ENCODE data around the gene SLC35G6. TPM values are rescaled to one million over a fixed set of nuclear protein-coding genes. Genes with fewer than 3 reads are reported as not detected.

Gene SLC35G6
- total RNA-seq, 4 donors from 2014 or later: not detected

GRCh38 chr17:7502171-7502847, 21.1 kb downstream of the SLC35G6 start:
- peaks cover 0 to 7% (median 0%) of the 10 kb centered on the region in 4 donors for H3K4me1 ChIP-seq
- no peak for DNase-seq
- no peaks in the 10 kb centered on the region for H3K9me3 ChIP-seq
- in situ Hi-C loops (cut with MboI; ENCODE audit: low pct_ligation_motif_present in 1 of 4, low pct_unique_long_range_greater_than_20kb in 1 of 4, low sequenced_read_pairs in 3 of 4) (no loop called here), intact Hi-C loops (cut with DNase I; ENCODE audit: low total_unique reads) (no loop called here)
- TF ChIP-seq POLR2AphosphoS5 (IDR thresholded peaks at IDR 0.05) (no peak), EP300 (IDR thresholded peaks at IDR 0.05; ENCODE audit: low read depth) (no peak), POLR2A (IDR thresholded peaks at IDR 0.05) (no peak), CTCF (IDR thresholded peaks at IDR 0.05) (no peak)
- WGBS, 2 donors (ENCODE audit: low coverage in 1 of 2): 60 to 95% methylated on average over 1 to 20 of the region's 20 CpGs
- no peak overlapping the region for H3K27ac ChIP-seq
- no peak overlapping the region for H3K4me3 ChIP-seq
- peaks cover 0 to 86% (median 41%) of the 10 kb centered on the region in 4 donors for H3K36me3 ChIP-seq
- H3K27me3 ChIP-seq: no peaks in the 10 kb centered on the region

- peak in 1 of 5 experiments; percentile 26 for TF ChIP-seq CTCF (IDR thresholded peaks at IDR 0.05)
- TF ChIP-seq EP300 (IDR thresholded peaks at IDR 0.05; ENCODE audit: low read depth): no peak
- TF ChIP-seq POLR2A (IDR thresholded peaks at IDR 0.05): no peak
- no peak for TF ChIP-seq POLR2AphosphoS5 (IDR thresholded peaks at IDR 0.05)
- Histone ChIP-seq H3K4me1 (peaks cover 0 to 7% (median 0%) of the 10 kb centered on the region in 4 donors), H3K27ac (no peak overlapping the region), H3K36me3 (peaks cover 0 to 86% (median 38%) of the 10 kb centered on the region in 4 donors), H3K4me3 (no peak overlapping the region), H3K9me3 (no peaks in the 10 kb centered on the region), H3K27me3 (no peaks in the 10 kb centered on the region)
- 88% methylated on average over 14 of the region's 14 CpGs; no CpG with 5 or more reads in 1 of the 2 donors for WGBS, 2 donors (ENCODE audit: low coverage in 1 of 2)
- in situ Hi-C loops (cut with MboI; ENCODE audit: low pct_ligation_motif_present in 1 of 4, low pct_unique_long_range_greater_than_20kb in 1 of 4, low sequenced_read_pairs in 3 of 4) (no loop called here), intact Hi-C loops (cut with DNase I; ENCODE audit: low total_unique reads) (no loop called here)
- no peak for DNase-seq
Measured at GRCh38 chr17:7502987-7503386, 21.7 kb downstream of the SLC35G6 start.

- peaks cover 0 to 86% (median 38%) of the 10 kb centered on the region in 4 donors for H3K36me3 ChIP-seq
- no peak for TF ChIP-seq CTCF (IDR thresholded peaks at IDR 0.05)
- no peak for TF ChIP-seq POLR2AphosphoS5 (IDR thresholded peaks at IDR 0.05)
- no peak for TF ChIP-seq EP300 (IDR thresholded peaks at IDR 0.05; ENCODE audit: low read depth)
- in situ Hi-C loops (cut with MboI; ENCODE audit: low pct_ligation_motif_present in 1 of 4, low pct_unique_long_range_greater_than_20kb in 1 of 4, low sequenced_read_pairs in 3 of 4): no loop called here
Measured at GRCh38 chr17:7503521-7503920, 22.3 kb downstream of the SLC35G6 start.

GRCh38 chr17:7508145-7508544, 26.9 kb downstream of the SLC35G6 start:
- TF ChIP-seq POLR2AphosphoS5 (IDR thresholded peaks at IDR 0.05) (no peak), POLR2A (IDR thresholded peaks at IDR 0.05) (no peak), EP300 (IDR thresholded peaks at IDR 0.05; ENCODE audit: low read depth) (no peak), CTCF (IDR thresholded peaks at IDR 0.05) (no peak)
- in situ Hi-C loops (cut with MboI; ENCODE audit: low pct_ligation_motif_present in 1 of 4, low pct_unique_long_range_greater_than_20kb in 1 of 4, low sequenced_read_pairs in 3 of 4) (no loop called here), intact Hi-C loops (cut with DNase I; ENCODE audit: low total_unique reads) (no loop called here)
- WGBS, 2 donors (ENCODE audit: low coverage in 1 of 2): 70 to 86% methylated on average over 2 to 11 of the region's 11 CpGs
- DNase-seq: no peak
- no peaks in the 10 kb centered on the region for H3K9me3 ChIP-seq
- H3K4me1 ChIP-seq: peaks cover 0 to 7% (median 0%) of the 10 kb centered on the region in 4 donors
- no peaks in the 10 kb centered on the region for H3K27me3 ChIP-seq
- peaks cover 0 to 75% (median 34%) of the 10 kb centered on the region in 4 donors for H3K36me3 ChIP-seq
- no peak overlapping the region for H3K27ac ChIP-seq
- H3K4me3 ChIP-seq: no peak overlapping the region

More at GRCh38 chr17:7503521-7503920, 22.3 kb downstream of the SLC35G6 start:
- DNase-seq: no peak
- Histone ChIP-seq H3K4me1 (peaks cover 0 to 7% (median 0%) of the 10 kb centered on the region in 4 donors), H3K4me3 (no peak overlapping the region), H3K9me3 (no peaks in the 10 kb centered on the region), H3K27ac (no peak overlapping the region), H3K27me3 (no peaks in the 10 kb centered on the region)
- WGBS, 2 donors (ENCODE audit: low coverage in 1 of 2): 95% methylated on average over 8 of the region's 8 CpGs; no CpG with 5 or more reads in 1 of the 2 donors
- intact Hi-C loops (cut with DNase I; ENCODE audit: low total_unique reads): no loop called here
